Activated CD8-positive, alpha-beta T cell treated with anti-CD3 and anti-CD28 coated beads for 36 hours (primary cell): ENCODE results near the gene PSME2. TPM values are rescaled to one million over a fixed set of nuclear protein-coding genes. Genes with fewer than 3 reads are reported as not detected.

Source experiments
- ATAC-seq: fragments of 200-7000 bp; cut with Tn5 transposase; one replicate; pipeline ENCODE4 v1.10.0; 2021; ENCODE audit warnings: mild to moderate bottlenecking, moderate library complexity
- CTCF ChIA-PET: fragments of 350-600 bp; sonication (Branson Sonifier 250); formaldehyde crosslinking; loops from one replicate; lab custom pipeline; 2021; ENCODE audit warnings: antibody characterized with exemption; lab: Charles Lee
- POLR2A ChIA-PET: fragments of 350-600 bp; sonication (Branson Sonifier 250); formaldehyde crosslinking; loops from one replicate; lab custom pipeline; 2021; ENCODE audit warnings: antibody characterized with exemption; lab: Charles Lee
- DNase-seq: peaks from one replicate; pipeline ENCODE4 v3.0.0-alpha.2; 2020
- H3K27ac Mint-ChIP-seq: one replicate; pipeline ENCODE4 v1.8.0; 2021; ENCODE audit warnings: mild to moderate bottlenecking, mixed read lengths
- H3K27me3 Mint-ChIP-seq: one replicate; pipeline ENCODE4 v1.8.0; 2021; ENCODE audit warnings: mixed read lengths
- H3K36me3 Mint-ChIP-seq: one replicate; pipeline ENCODE4 v1.8.0; 2021; ENCODE audit warnings: low read depth, mixed read lengths
- H3K4me1 Mint-ChIP-seq: one replicate; pipeline ENCODE4 v1.8.0; 2021; ENCODE audit warnings: low read depth, mixed read lengths
- H3K4me3 Mint-ChIP-seq: one replicate; pipeline ENCODE4 v1.8.0; 2021; ENCODE audit warnings: mild to moderate bottlenecking, moderate library complexity, mixed read lengths
- H3K9me3 Mint-ChIP-seq: one replicate; pipeline ENCODE4 v1.8.0; 2021; ENCODE audit warnings: mixed read lengths
- intact Hi-C: fragments of 100-400 bp; cut with micrococcal nuclease; formaldehyde crosslinking; loops from one replicate; pipeline ENCODE4 v1.10.0; 2022
- total RNA-seq, 2 experiments: library from RNA; stranded (reverse); gene quantifications; one replicate each; pipeline ENCODE4 v1.2.3, GENCODE V29; 2021
- TF ChIP-seq, protein P1 (sequence below): fragments of 200-600 bp; IDR thresholded peaks from one replicate; pipeline ENCODE4 v1.8.0; 2022; ENCODE audit warnings: antibody characterized with exemption, mild to moderate bottlenecking

The PSME2 gene
- total RNA-seq, 2 experiments from 2014 or later, result 440 TPM

- peaks cover 42% of the 10 kb centered on the region for H3K36me3 Mint-ChIP-seq
- TF ChIP-seq, protein P1, sequence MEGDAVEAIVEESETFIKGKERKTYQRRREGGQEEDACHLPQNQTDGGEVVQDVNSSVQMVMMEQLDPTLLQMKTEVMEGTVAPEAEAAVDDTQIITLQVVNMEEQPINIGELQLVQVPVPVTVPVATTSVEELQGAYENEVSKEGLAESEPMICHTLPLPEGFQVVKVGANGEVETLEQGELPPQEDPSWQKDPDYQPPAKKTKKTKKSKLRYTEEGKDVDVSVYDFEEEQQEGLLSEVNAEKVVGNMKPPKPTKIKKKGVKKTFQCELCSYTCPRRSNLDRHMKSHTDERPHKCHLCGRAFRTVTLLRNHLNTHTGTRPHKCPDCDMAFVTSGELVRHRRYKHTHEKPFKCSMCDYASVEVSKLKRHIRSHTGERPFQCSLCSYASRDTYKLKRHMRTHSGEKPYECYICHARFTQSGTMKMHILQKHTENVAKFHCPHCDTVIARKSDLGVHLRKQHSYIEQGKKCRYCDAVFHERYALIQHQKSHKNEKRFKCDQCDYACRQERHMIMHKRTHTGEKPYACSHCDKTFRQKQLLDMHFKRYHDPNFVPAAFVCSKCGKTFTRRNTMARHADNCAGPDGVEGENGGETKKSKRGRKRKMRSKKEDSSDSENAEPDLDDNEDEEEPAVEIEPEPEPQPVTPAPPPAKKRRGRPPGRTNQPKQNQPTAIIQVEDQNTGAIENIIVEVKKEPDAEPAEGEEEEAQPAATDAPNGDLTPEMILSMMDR, result no peak
- CTCF ChIA-PET, result interaction anchor here (0.9 to 6.0 kb wide), 7 partner anchors 9 to 59 kb away, joined by 3 to 37 read pairs (median 10); partner anchors contain the start of genes FITM1, IRF9 and PCK2
Observed at GRCh38 chr14:24117179-24117578, 29.2 kb downstream of the PSME2 start.

DNA sequence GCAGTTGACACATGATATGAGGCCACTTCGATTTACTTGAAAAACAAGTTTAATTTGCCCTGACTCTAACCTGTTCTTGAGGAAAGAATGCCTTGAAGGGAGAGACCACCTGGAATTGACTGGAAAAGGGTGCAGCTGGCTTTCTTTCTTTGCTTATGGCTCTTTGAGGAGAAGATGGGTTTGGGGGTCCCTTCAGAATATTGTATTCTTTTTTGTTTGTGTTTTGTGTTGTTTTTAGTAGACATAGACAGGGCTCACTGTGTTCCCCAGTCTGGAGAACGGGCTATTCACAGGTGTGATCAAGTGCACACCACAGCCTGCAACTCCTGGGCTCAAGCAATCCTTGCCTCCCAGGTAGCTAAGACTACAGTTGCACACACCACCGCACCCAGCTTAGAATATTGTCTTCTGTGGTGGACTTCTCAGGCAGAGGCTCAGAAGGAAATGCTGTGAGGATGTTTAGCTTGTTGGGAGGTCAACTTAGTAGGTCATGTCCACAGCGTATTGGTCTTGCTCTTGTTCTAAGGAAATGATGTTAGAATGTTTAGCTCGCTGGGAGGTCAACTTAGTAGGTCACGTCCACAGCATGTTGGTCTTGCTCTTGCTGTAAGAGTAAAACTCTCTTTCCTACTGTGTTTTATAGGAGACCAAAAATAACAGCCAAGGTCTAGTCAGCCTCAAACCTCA is 30.1 kb downstream of the PSME2 start:
- no peak for DNase-seq
- H3K9me3 Mint-ChIP-seq, result no peaks in the 10 kb centered on the region
- no peaks in the 10 kb centered on the region for H3K27me3 Mint-ChIP-seq
- H3K36me3 Mint-ChIP-seq, result peaks cover 38% of the 10 kb centered on the region
- H3K4me1 Mint-ChIP-seq, result peaks cover 20% of the 10 kb centered on the region
- ChIA-PET CTCF (interaction anchor here (1.2 to 6.0 kb wide), 8 partner anchors 10 to 58 kb away, joined by 4 to 37 read pairs (median 8); partner anchors contain the start of genes EMC9, FITM1, IRF9 and PCK2), POLR2A (interaction anchor here (1.1 to 7.0 kb wide), 10 partner anchors 10 to 126 kb away, joined by 3 to 62 read pairs (median 10); partner anchors contain the start of genes CHMP4A, EMC9, IRF9 and PSME1)
- peak overlapping the region; percentile 99 for H3K27ac Mint-ChIP-seq
- intact Hi-C loops, result no loop called here
- H3K4me3 Mint-ChIP-seq, result peak overlapping the region; percentile 98
- TF ChIP-seq, protein P1, result no peak
- no peak for ATAC-seq

More at GRCh38 chr14:24117179-24117578, 29.2 kb downstream of the PSME2 start:
- no peak overlapping the region for H3K27ac Mint-ChIP-seq
- no peaks in the 10 kb centered on the region for H3K9me3 Mint-ChIP-seq
- ATAC-seq, result no peak
- POLR2A ChIA-PET, result interaction anchor here (1.1 to 7.0 kb wide), 7 partner anchors 9 to 125 kb away, joined by 3 to 62 read pairs (median 4); partner anchors contain the start of genes CHMP4A, IRF9, PSME1 and PSME2
- H3K4me1 Mint-ChIP-seq, result peaks cover 19% of the 10 kb centered on the region
- no peak overlapping the region for H3K4me3 Mint-ChIP-seq
- DNase-seq, result no peak
- H3K27me3 Mint-ChIP-seq, result no peaks in the 10 kb centered on the region
- intact Hi-C loops, result no loop called here

DNA sequence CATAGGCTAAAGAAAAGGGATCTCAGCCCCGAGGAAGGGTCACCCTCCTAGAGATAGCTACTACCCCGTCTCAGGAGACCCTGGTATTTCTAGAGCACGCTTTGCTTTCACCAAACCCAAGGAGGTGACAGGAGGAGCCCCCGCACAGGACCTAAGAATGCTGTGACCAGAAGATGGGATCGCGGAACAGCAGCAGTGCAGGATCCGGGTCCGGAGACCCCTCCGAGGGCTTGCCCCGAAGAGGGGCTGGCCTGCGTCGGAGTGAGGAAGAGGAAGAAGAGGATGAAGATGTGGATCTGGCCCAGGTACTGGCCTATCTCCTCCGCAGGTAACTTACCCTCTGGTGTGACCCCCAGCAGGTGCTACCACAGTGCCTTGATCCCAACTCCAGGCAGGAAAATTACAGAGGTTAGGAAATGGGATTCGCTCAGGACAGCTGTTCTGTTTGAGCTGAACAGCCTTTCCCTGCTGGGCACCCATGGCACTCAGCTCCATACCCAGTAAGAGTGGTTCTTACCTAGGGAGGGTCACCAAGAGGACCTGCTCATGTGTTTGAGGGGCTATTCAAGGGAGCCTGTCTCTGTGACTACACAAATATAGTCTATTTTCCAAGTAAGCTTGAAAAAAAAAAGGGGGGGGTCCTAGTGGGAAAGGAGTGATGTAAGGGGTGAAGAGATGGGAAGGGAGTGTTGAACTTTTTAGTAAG is 30.8 kb downstream of the PSME2 start:
- peak overlapping the region; percentile 98 for H3K4me3 Mint-ChIP-seq
- no peaks in the 10 kb centered on the region for H3K27me3 Mint-ChIP-seq
- peaks cover 20% of the 10 kb centered on the region for H3K4me1 Mint-ChIP-seq
- ChIA-PET POLR2A (interaction anchor here (0.7 to 7.0 kb wide), 14 partner anchors 9 to 73 kb away, joined by 3 to 62 read pairs (median 14); partner anchors contain the start of genes EMC9, FITM1, IPO4 and IRF9), CTCF (interaction anchor here (1.2 to 6.0 kb wide), 14 partner anchors 10 to 218 kb away, joined by 3 to 37 read pairs (median 9); partner anchors contain the start of genes EMC9, FITM1, IRF9 and PCK2)
- intact Hi-C loops, result loop anchor here (2.0 kb wide), 1 partner anchor 25 kb away; the partner anchor contains the start of gene EMC9
- TF ChIP-seq, protein P1, result no peak
- H3K9me3 Mint-ChIP-seq, result no peaks in the 10 kb centered on the region
- no peak for ATAC-seq
- DNase-seq, result no peak
- peak overlapping the region; percentile 99 for H3K27ac Mint-ChIP-seq
- H3K36me3 Mint-ChIP-seq, result peaks cover 33% of the 10 kb centered on the region

GRCh38 chr14:24114532-24115421 is 31.6 kb downstream of the PSME2 start, which contains the start of the genes DCAF11 and NRL:
TSS of gene DCAF11 (plus strand) at chr14:24114777. CDS start at chr14:24115595, 818 bp downstream.
TSS of gene NRL (minus strand) at chr14:24114949. CDS start at chr14:24082848, 32,101 bp downstream.
- ATAC-seq, result peak; percentile 88
- peaks cover 29% of the 10 kb centered on the region for H3K36me3 Mint-ChIP-seq
- TF ChIP-seq, protein P1, result no peak
- peak within 1 kb of the TSS; percentile 99 for H3K27ac Mint-ChIP-seq
- H3K27me3 Mint-ChIP-seq, result no peaks in the 10 kb centered on the region
- intact Hi-C loops, result loop anchor here (2.0 kb wide), 1 partner anchor 26 kb away; the partner anchor contains the start of gene EMC9
- POLR2A ChIA-PET, result interaction anchor here (0.6 to 7.0 kb wide), 23 partner anchors 10 to 126 kb away, joined by 3 to 62 read pairs (median 7); partner anchors contain the start of genes DHRS4L2, EMC9, FITM1 and IPO4
- no peaks in the 10 kb centered on the region for H3K9me3 Mint-ChIP-seq
- DNase-seq, result peak; percentile 99
- peak within 1 kb of the TSS; percentile 98 for H3K4me3 Mint-ChIP-seq
- CTCF ChIA-PET, result interaction anchor here (0.7 to 6.0 kb wide), 20 partner anchors 9 to 483 kb away, joined by 3 to 37 read pairs (median 6); partner anchors contain the start of genes CIDEB, EMC9, FITM1 and IRF9
- H3K4me1 Mint-ChIP-seq, result peaks cover 20% of the 10 kb centered on the region
